HG03064 (cell line): ENCODE data around the gene ELOVL1.
"Not testable (repeated sequence)": the region's sequence is repeated elsewhere in the genome, so short reads cannot be mapped to it uniquely, and the experiment has no call there.

ENCODE experiments used
- ATAC-seq: cut with Tn5 transposase; IDR thresholded peaks from one replicate; pipeline ENCODE4 v1.9.1; 2021; ENCODE audit warnings: low read depth; ENCODE audit not compliant: unreplicated experiment

Gene ELOVL1

GRCh38 chr1:43367904-43368645 lies at the start of gene ELOVL1:
Gene ELOVL1 (minus strand): TSS chr1:43368011. CDS start chr1:43365609, 2,402 bp downstream.
- ATAC-seq = peak; percentile 71

- no peak for ATAC-seq
These were observed 48.1 kb upstream of the ELOVL1 start for GRCh38 chr1:43415901-43416300.

GRCh38 chr1:43414634-43415223 lies 46.9 kb upstream of the ELOVL1 start:
- ATAC-seq = no peak

- ATAC-seq = not testable (repeated sequence)
These were observed 45.6 kb upstream of the ELOVL1 start for GRCh38 chr1:43413426-43413825.

GRCh38 chr1:43410571-43410970 lies 42.8 kb upstream of the ELOVL1 start:
- no peak for ATAC-seq

GRCh38 chr1:43405876-43406234 lies 38.0 kb upstream of the ELOVL1 start:
- no peak for ATAC-seq

GRCh38 chr1:43405219-43405875 lies 37.5 kb upstream of the ELOVL1 start:
- ATAC-seq = no peak

GRCh38 chr1:43404353-43404752 lies 36.5 kb upstream of the ELOVL1 start:
- ATAC-seq = no peak

GRCh38 chr1:43402089-43402865 lies 34.5 kb upstream of the ELOVL1 start:
- no peak for ATAC-seq

- ATAC-seq = not testable (repeated sequence)
These were observed 32.6 kb upstream of the ELOVL1 start for GRCh38 chr1:43400441-43400840.

- no peak for ATAC-seq
These were observed 30.4 kb upstream of the ELOVL1 start for GRCh38 chr1:43398227-43398626.

GRCh38 chr1:43396059-43396458 lies 28.2 kb upstream of the ELOVL1 start:
- ATAC-seq = no peak

- ATAC-seq = no peak
These were observed 27.7 kb upstream of the ELOVL1 start for GRCh38 chr1:43395523-43395922.

- no peak for ATAC-seq
These were observed 24.9 kb upstream of the ELOVL1 start for GRCh38 chr1:43392702-43393101.

- ATAC-seq = peak; percentile 85
These were observed 21.8 kb upstream of the ELOVL1 start, which contains the start of the genes MED8 and SZT2 for GRCh38 chr1:43389326-43390313. Gene MED8 (minus strand): TSS chr1:43389800. CDS start chr1:43389764, 36 bp downstream. Gene SZT2 (plus strand): TSS chr1:43389899. CDS start chr1:43389969, 70 bp downstream.

GRCh38 chr1:43388613-43389012 lies 20.8 kb upstream of the ELOVL1 start:
- no peak for ATAC-seq

- no peak for ATAC-seq
These were observed 20.3 kb upstream of the ELOVL1 start for GRCh38 chr1:43387976-43388599.

GRCh38 chr1:43386676-43387075 lies 18.9 kb upstream of the ELOVL1 start:
- ATAC-seq = no peak

GRCh38 chr1:43383449-43383848 lies 15.6 kb upstream of the ELOVL1 start:
- no peak for ATAC-seq
